T-helper 9 cell (primary cell): ENCODE results near the gene PDE7B.
A peak's percentile ranks its signal among the peaks of the same experiment; 100 is the strongest.

ENCODE experiments used
- DNase-seq: peaks from one replicate; pipeline ENCODE4 v3.0.0-alpha.2; 2020
- total RNA-seq, 2 donors: gene quantifications; one replicate each; lab custom pipeline; 2026; lab: John Stamatoyannopoulos, UW

PDE7B gene
- total RNA-seq = 0.24 to 0.63 reads per million in 2 donors

DNA sequence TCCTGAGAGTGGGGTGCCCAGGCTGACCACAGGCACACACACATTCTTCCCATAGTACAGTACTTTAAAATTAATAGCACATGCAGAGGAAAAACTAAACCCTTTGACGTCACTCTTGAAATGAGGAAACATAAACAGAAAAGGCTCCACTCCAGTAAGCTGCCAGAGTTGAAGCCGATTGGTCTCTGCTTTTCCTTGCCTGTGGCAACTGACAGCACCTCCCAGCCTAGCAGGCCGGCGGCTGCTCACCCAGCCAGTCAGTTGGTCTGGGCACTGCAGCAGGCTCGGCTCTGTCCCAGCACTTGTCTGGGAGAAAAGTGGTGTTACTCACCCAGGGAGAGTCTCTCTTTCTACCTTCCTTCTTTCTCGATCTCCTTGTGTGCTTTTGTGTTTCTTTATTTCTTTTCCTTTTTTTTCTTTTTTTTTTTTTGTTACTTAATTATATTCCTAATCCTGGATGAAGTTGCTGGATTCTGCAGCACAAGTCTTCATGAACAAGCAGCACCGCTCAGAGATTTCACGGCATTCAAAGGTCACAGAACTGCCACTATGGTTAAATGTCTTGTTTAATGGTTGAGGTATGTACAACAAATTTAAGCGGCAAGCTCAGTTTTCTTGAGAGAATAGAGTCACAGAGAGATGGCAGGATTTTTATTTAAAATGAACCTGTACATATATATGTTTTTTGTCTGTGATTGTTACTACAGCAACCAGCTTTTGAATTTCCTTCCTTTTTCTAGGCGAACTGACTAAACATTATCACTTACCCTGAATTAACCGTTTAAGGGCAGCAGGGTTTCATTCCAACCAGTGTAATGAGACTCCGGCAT is at the start of gene PDE7B:
Gene PDE7B (plus strand): TSS at position 260 of the 830 bp plus-strand sequence.
- peak; percentile 2 for DNase-seq

DNA sequence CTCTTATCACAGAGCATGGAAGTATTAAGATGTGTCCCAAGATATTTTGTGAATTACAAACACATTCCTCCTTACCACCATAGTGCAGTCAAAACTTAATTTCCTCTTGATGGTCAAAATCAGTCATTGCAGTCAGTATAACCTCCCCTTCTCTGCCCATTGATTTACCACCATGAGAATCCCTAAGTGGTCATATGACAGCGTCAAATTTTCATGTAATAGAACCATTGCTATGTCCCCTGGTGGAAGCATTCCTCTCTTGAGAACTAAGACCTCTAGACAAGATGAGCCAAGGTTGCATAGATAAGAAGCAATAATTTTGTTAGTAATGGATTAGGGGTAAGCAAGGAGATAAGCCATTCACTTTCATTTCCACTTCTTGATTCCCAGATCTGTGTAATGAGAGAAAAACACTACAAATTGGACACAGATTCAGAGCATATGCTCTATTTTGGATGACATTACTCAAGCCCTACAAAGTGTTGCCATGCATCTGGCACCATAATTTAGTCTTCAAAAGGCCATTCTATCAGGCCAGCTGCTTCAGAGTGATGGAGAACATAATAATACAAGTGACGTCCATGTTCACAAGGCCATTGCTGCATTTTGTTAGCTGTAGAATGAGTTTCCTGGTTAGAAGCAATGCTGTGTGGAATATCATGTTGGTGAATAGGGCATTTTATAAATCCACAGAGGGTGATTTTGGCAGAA is 49.6 kb upstream of the PDE7B start:
- no peak for DNase-seq

GRCh38 chr6:135810486-135810885 is 41.0 kb upstream of the PDE7B start:
- DNase-seq = no peak

DNA sequence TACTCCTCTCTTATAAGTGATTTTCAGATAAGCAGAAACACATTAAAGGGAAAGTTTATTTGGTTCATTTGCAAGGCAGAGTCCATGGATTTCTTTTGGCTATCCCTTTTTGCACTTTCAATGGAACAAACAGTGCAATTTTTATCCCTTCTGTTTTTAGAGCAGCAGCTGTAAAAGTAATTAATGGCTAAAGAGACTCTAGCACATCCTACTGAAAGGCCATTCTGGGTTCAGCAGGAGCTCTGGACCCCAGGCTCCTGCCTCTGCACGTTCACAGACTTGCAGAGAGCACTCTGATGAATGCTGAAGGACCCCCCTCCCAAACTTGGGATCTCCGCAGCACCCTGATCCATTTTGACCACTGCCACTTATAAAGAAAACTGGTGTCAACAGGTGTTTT is 40.3 kb upstream of the PDE7B start:
- no peak for DNase-seq

GRCh38 chr6:135811644-135812526 is 39.6 kb upstream of the PDE7B start:
- no peak for DNase-seq

- no peak for DNase-seq
Measured at GRCh38 chr6:135813401-135813800, 38.1 kb upstream of the PDE7B start.

GRCh38 chr6:135814043-135814442 is 37.5 kb upstream of the PDE7B start:
- no peak for DNase-seq

- no peak for DNase-seq
Measured at GRCh38 chr6:135815216-135815615, 36.3 kb upstream of the PDE7B start.

DNA sequence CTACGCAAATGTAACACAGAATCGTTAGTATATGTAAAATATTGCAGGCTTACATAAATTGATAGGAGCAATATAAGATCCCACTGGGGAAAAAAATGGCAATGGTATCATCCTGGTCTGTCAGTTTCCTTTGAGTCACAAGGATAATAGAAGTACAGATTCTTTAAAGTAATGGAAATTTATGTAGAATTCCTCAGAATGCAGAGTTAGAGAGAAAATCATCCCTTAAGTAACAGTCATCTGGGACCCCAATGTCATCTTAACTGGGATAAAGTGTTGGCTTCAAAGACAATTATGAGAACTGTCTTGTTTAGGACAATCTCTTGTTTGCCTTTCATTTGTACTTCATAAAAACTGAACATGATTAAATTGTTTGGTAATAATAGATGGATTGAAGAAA is 34.5 kb upstream of the PDE7B start:
- DNase-seq = no peak

DNA sequence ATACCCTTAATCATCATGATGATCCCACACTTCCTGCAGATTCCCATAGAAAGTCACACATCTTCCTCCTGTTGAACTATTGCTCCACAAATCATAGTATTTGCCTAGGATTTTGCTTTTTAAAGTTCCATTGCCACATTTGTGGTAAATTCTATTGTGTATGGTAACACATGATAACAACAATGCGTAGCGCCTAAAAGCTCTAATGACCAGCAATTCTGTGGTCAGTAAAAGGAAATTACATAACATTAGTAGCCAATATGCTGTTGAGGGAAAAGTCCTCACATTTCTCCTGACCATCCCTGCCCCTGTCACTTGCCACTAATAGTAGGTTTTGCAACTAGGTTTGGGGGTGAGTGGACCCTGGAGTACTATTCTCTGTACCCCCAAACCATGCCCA is 31.8 kb upstream of the PDE7B start:
- DNase-seq = no peak

DNA sequence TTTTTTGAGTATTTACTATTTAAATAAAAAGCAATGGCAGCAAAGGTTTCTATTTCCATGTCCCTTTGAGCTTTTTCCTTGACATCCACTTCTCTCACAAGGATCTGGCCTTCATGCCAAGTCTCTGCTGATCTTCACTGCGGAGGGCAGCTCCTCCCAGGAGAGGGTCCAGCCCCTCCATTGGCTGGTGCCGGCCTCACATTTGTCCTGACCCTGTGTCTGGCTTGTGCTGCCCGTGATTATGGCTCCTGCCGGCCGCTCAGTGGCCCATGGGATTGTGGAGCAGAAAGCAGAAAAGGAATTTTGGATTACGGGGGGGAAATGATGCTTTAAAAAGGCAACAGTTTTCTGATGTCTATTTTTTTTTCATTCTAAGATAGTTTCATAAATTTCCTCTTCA is 31.2 kb upstream of the PDE7B start:
- no peak for DNase-seq

DNA sequence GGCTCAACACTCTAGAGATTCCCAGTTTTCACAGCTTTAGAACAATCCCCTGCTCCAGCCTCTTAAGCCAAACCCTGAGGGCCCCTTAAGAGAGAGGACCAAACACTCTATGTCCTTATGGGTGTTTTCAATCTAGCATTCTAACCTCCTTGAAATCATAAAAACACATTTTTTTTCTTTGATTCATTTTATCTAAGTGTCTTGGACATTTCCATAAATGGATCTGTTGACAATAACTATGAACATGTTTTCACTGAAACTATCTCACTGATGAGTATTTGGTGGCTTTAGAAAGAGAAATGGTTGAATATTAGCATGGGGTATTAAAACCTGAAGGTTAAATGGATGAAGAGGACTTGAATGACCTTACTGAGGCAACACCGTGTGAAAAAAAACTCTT is 27.6 kb upstream of the PDE7B start:
- DNase-seq = no peak

GRCh38 chr6:135826236-135826804 is 25.2 kb upstream of the PDE7B start:
- DNase-seq = no peak

- DNase-seq = no peak
Measured at GRCh38 chr6:135828021-135828420, 23.5 kb upstream of the PDE7B start.

DNA sequence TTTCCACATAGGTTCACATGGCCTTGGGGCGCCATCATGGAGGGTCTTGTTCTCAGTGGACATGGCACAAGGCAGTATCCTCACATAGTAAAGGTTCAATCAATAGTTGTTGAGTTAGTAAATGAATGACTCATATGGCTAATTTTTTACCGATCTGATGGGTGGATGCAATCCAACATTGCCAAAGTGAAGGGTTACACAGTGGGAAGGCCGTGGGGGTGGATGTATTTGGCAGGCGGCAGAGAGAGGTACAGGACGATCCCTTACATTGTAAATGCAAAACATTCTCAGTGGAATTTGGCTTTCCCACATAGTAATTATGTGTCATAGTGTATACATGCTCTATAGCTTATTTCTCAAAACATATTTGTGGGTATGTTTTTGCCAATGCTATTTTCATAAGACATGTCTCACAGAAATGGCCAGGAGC is 21.0 kb upstream of the PDE7B start:
- no peak for DNase-seq

- no peak for DNase-seq
Measured at GRCh38 chr6:135831016-135831415, 20.5 kb upstream of the PDE7B start.

- DNase-seq = no peak
Measured at GRCh38 chr6:135832166-135832565, 19.3 kb upstream of the PDE7B start.

DNA sequence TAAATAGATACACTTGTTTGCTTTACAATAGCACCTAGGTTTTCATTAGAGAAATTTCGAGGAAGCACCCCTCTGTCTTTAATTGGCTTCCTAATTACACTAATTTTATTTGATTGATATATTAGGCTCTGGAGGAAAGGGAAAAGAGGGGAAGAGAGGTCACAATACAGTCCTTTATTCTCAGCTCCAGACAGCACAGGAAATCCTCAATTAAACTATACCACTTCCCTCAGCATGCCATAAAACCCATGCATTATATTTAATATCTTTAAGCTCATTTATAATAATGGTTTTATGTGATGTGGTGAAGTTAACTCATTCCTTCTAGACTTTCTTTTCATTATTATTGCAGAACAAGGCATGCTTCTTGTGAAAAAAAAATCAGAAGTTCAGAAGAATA is 17.7 kb upstream of the PDE7B start:
- no peak for DNase-seq

DNA sequence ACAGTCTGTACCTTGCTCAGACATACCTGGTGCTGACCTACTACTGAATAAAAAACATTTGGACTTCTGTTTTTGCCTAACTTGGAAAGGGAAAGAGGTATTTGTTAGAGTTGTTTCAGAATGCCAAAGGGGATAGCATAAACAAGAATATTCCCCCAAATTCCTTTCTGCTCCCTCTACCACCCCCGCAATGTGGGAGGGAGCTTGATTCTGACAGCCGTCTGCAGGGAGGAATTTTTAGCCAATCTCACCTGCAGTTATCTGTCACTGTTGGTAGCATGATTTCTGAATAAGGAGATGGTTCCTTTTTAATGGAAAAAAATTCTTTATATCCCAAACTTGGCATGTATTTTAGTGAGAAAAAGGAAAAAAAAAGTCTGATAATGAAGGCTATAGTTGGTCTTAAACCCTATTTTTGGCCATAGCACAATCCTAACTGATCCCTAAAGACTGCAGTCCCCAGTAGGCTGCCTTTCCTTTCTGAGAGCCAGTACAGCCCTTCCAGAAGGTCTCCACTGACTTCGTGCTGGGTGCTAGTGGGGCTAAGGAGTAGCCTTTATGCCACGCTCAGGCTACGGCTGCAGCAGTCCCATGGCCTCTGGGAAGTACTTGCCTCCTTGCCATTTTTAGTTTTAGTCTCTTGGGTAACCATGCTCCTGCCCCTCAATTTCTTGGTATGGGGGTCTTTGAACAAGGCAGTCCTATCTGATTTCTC is 13.6 kb upstream of the PDE7B start:
- DNase-seq = no peak

GRCh38 chr6:135839121-135839520 is 12.4 kb upstream of the PDE7B start:
- no peak for DNase-seq

GRCh38 chr6:135842618-135843392 is 8.7 kb upstream of the PDE7B start:
- no peak for DNase-seq
